ENCODE data around the gene ANXA11.

DNA sequence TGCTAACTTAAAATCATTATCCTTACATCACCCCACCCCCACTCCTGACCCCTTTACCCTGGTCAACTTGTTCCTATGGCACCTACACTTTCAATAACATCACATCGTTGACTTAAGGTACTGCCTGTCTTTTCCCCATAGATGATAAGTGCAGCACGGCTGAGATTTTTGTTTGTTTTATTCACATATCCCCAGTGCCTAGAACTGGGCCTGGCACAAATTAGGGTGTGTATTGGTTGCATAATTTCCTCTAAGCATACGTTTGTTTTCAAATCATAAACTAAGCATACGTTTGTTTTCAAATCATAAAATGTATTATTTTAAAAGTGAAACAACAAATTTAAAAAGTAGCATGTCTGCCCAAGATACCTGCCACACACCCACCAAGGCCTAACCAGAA is 35.3 kb downstream of the ANXA11 start:
- no peak for TF ChIP-seq CTCF (IDR thresholded peaks at IDR 0.05)
- TF ChIP-seq POLR2A (IDR thresholded peaks at IDR 0.05) = no peak
- TF ChIP-seq EP300 (IDR thresholded peaks at IDR 0.05) = no peak

Measured in stomach (tissue), 4 donors.